GM19324 (cell line): ENCODE data around the gene SPDYC.

Experiments
- ATAC-seq: cut with Tn5 transposase; IDR thresholded peaks from one replicate; pipeline ENCODE4 v1.9.1; 2021; ENCODE audit warnings: mild to moderate bottlenecking, moderate library complexity; ENCODE audit not compliant: unreplicated experiment, low FRiP score

Gene SPDYC, protein sequence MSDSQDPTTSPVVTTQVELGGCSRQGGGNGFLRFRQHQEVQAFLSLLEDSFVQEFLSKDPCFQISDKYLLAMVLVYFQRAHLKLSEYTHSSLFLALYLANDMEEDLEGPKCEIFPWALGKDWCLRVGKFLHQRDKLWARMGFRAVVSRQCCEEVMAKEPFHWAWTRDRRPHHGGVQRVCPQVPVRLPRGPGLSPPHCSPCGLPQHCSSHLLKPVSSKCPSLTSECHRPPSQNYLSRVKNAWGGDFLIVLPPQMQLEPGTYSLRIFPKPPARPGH

DNA sequence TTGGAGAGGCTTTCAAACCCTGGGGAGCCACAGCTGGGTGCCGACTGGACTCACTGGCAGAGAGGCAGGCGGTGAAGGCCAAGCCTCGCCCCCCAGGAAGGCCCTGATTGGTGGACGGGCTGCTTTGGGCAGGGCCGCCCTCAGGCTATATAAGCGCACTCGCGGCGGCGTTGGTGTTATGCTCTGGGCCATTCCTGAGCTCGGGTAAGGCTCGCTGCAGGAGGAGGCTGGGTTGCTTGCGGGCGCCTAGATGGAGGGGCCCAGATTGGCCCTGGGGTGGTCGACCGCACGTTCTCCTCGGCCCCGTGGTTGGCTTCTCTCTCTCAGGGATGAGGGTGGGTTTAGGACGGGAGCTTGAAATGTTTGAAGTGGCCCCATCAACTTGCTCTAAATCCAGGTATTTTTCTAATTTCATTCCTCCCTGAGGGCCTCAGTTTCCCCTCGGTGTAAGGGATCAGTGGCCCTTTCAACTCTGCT lies at the start of gene SPDYC:
TSS of gene SPDYC (plus strand) at position 176 of the 477 bp plus-strand sequence. CDS start 1,125 bp downstream, outside the sequence.
- no peak for ATAC-seq

DNA sequence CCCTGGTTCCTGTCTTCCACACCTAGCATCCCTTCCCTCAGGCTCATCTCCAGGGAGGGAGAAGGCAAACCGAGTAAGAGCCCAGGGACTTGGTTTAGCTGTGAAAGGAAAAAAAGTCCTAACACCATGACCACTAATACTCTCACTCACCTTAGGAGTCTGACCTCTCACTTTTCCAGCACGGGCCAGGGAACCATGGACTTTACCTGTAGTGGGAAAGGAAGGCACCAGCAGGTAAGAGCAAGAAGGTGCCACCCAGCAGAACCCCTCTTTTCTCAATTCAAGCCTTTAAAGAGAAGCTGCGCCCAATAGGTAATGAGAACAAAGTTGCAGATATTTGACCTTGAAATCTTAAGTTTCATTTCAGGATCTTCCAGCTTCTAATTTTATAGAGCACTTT lies 49.2 kb upstream of the SPDYC start:
- no peak for ATAC-seq

DNA sequence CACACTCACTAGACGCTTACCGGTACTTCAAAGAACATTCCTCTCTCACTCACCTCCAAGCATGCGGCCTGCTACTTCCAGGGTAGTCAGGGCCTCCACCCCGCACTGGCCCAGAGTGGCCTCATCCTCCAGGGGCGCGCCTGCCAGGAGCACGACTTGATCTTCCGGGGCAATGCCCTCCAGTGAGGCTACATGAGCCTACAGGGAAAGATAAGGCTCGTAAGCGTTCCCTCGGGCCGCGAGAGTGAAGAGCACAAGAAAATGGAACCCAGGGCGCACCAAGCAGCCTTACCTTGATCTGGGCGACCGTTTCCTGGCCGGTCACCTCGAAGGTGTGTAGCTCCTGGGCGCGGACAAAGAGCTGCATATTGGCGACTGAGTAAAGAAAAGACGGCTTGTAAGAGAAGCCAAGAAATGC lies 48.6 kb upstream of the SPDYC start:
- ATAC-seq, result no peak

DNA sequence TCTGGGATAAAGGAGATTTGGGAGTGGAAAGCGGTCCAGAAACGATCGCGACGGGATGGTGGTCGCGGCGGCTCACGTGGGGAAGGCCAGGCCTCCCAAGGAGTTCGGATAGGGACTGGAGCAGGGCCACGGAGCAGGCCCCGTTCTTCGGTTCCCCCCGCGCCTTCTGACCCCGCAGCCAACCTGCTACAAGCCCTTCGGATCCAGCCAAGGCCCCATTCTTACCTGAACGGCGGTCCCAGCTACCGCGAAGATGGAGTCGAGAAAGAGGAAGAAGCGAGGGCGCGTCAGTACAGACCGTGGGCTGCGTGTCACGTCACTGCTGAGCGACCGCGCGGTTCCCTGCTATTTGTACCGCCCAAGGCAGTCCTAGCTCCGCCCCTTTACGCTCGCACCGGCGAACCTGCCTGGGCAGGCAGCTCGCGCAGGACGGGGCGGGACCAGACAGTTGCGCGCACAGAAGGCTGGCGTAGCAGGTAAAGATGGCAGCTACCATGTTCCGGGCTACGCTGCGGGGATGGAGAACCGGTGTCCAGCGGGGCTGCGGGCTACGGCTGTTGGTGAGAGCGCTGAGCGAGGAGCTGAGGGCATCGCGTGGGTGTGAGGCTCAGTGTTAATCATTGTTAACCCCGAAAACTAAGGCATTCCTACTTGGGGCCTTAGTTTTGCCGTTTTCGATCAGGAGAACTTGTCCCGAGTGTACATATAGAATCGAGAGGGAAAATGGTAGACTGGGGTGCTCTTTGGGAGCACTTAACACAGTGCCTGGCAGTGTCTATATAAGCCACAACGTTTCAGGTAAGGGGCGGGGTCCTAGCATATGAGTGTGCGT lies 48.0 kb upstream of the SPDYC start, which contains the start of the genes FAU and MRPL49:
TSS of gene FAU (minus strand) at position 270 of the 832 bp plus-strand sequence. CDS start 321 bp downstream, outside the sequence.
TSS of gene MRPL49 (plus strand) at position 457 of the 832 bp plus-strand sequence. CDS start at position 483, 26 bp downstream.
- ATAC-seq, result peak; percentile 65

DNA sequence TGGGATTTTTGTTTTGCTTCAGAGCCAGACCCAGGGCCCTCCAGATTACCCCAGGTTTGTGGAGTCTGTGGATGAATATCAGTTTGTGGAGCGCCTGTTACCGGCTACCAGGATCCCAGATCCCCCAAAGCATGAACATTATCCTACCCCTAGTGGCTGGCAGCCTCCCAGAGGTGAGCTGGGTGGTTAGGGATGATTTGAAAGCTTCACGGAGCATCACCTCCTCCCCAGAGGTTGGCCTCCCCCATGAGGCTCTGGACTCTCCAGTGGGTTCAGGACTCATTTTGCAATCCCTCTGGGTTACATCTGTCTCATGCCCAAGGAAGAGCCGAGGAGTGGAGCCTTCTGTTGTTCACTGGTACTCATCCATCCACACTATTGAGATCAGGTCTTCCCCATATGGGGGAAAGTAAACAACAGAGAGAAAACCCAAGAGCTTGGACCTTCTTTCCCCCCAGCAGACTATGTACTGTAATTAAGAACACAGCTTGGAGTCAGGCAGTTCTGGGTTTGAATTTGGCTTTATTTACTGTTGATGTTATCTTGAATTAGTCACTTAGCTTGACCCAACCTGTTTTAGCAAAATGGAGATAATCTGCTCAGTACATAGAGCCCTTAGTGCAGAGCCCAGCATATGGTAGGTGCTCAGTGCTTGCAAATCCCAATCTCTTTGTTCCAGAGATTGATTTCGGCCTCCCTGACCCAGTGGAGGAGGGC lies 45.4 kb upstream of the SPDYC start:
- ATAC-seq, result no peak

DNA sequence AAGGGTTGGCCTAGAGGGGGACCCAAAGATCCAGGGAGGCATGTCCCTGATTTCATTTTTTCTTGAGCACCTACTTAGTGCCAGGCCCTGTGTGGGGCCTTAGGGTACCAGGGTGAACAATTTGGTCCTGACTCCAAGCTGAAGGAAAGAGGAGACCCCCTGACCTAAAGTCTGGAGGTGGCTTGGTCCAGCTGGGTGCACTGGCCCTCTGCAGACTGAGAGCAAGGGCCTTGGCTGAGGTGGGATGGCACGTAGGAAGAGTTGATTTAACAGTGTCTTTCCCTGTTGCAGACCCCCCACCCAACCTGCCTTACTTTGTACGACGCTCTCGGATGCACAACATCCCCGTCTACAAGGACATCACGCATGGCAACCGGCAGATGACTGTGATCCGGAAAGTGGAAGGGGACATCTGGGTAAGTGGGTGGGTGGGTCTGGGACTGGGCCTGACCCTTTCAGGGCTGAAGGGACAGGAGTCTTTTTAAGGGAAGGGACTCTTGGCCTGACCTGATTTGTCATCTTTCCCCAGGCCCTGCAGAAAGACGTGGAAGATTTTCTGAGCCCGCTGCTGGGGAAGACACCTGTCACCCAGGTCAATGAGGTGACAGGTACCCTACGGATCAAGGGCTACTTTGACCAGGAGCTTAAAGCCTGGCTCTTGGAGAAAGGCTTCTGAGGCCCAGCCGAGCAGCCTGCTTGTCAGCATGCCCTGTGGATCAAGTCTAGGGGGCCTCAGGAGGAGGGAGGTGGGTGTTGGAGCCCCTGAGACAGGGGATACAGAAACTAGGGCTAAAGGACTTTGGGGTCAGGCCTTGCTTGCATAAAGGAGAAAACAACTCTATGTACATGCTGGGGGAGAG lies 44.6 kb upstream of the SPDYC start:
- ATAC-seq, result no peak

DNA sequence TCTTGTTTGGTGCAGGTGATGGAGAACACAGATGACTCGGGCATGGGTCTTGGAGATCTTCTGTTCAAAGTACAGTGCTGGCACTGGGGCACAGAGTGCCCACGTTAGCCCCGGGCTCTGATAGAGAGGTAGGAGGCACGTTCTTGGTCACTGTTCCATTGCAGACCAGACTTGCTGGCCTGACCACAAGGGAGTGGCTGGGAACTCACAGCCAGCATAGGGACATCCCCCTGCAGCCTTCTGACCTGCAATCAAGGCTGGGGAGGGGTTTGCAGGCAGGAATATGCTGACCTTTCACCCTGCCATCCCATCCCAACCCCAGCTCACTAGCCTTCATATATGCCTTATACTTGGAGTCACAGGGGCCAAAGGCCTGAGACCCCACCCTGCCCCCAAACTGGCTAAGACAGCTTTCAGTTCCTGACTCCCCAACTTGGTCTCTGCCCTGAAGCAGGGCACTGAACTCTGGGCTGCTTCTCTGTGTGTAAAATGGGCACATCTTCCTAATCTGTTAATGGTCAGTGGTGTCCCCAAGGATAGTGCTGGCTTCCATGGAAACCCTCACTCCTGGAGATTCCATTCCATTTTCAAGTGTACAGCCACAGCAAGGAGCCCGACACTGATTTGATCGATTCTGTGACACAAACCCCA lies 43.3 kb upstream of the SPDYC start:
- no peak for ATAC-seq

DNA sequence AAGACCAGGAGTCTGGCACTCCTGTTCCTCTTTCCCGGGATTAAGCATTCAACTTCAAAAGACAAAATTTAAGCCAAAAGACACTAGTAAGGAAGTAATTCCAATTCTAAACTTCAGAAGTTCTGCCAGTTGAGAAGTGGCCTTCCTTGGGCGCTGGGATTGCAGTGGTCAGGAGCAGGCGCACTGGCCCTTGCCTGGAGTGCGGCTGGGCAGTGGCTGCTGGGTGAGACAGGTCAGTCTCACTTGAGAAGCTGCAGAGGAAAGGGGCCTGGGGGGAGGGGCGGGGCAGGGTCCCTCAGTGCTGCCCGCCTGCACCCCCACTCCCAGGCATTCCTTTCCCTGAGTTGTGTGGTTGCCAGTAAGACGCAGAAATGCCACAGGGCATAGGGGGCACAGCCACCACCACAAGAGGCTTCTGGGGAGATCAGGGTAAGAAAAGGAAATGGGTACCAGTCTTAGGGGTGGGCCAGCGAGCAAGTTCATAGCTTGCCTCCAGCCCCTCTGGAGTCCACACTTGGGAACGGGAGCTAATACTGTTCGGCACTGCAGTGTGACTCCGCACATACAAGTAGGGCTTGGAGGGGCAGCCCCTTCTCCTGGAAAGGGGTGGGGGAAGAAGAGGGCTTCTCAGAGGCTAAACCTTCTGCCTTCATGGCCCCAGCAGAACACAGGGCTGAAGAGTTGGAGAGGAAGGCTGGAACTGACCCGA lies 42.4 kb upstream of the SPDYC start:
- ATAC-seq, result no peak

DNA sequence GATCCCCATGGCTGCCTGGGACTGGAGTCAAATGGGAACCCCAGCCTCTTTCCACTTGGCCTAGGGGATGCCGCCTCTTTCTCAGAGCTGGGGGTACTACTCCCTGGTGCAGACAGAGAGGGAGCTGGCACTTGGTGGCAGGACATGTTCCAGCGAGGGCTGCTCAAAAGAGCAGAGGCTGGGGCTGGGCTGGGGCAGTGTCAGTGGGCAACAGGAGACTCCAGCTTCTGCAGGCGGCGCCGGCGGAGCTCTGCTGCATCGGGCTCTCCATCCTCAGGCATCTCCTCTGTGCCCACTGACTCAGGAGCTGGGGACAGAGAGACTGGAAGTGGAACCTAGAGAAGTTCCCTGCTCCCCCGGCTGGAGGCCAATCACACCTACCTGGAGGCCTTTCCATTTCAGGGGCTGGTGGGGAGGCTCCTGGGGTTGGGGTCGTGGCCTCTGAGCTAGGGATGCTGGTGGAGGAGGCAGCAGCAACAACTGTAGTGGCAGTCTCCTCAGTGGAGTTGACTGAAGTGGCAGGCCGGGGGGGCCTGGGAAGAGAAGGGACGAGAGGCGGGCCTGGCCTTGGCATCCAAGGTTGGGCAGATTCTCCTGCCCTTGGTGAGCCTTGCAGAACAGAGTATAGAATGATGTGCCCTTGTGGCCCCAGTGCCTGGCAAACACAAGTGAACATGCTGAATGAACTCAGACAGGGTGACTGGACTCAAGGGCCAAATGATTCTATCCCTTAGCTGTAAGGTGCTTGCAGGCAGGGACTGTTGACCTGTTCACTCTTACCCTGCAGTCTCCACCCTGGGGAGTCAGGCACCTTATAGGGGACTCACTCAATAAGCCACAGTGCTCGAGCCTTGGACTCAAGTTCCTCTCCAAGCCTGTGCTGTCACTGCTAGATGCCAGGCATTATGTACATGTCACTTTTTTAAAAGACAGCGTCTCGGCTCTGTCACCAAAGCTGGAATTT lies 41.6 kb upstream of the SPDYC start:
- no peak for ATAC-seq

DNA sequence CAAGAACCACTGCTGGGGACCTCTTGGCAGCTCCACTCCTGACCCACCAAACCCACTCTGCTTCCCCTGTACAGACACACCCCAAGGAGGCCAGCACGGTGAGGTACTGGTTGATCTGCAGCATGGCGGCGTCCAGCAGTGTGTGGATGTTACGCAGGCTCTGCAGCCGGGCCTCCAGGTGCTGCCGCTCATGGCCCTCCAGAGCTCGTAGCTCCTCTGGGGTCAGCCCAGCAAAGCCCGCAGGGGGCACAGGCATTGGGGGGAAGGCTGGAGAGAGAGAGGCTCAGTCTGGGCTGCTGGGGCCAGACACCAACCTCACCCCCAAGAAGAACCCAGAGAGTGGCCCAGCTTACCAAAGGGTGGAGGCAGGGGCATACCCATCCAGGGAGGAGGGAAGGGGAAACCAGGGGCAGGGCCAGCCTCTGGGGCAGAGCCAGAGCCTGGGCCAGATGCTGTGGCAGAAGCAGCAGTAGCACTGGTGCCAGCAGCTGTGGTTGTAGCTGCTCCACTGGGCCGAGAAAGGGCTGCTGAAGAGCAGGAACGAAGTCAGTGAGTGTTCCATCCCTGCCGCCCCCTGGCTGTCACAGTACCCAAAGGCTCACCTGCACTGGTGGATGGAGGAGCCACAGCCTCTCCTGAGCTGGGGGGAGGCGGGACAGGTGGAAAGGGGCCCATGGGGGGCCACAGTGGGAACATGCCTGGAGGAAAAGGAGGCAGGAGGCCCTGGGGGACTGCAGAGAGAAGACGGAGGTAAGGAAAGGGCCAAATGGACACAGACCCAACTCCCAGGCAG lies 40.2 kb upstream of the SPDYC start:
- ATAC-seq, result no peak

DNA sequence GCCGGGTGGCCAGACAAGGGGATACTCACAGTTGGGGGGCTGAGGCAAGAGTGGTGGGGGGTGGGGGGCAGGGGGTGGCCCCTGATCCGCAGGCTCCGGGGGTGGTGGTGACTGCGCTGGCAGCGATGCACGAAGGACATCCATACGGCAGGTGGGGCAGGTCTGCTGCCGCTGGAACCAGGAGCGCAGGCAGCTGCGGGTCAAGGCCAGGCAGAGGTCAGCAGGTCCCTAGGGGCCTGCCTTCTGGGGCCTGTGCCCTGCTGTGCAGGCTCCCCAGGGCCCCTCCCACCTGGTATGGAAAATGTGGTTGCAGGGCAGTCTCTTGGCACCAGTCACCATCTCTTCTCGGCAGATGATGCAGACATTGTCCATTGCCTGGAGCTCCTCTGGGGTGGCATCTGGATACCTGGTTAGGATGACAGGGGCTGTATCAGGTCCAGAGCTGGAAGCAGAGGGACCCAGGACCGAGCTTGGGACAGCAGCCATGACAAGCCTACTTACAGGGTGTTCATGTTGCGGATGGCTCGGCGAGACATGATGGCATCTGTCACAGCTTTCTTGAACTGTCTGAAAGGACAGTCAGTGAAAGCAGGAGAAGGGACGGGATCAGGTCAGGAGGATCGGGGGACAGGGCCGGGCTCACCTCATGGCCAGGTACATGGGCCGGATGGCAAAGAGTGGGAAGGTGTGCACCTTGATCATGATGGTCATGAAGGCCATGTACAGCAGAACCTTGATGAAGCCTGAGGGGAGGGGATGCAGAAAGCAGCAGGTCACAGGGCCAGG lies 39.2 kb upstream of the SPDYC start:
- no peak for ATAC-seq

DNA sequence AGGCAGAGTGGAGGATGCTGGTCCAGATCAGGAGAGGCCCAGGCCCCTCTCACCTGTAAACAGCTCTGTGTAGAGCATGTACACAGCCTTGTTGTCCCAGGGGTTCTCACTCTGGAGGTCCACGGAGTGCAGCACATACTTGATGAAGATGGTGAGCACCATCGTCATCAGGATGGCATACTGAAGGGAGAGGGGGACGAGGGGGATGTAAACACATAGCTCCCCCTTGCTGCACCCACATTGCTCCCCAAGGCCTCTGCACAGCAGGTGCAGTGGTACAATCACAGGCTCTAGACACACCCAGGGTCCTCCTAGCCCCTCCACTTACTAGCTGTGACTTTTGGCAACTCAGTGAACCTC lies 38.6 kb upstream of the SPDYC start:
- no peak for ATAC-seq

DNA sequence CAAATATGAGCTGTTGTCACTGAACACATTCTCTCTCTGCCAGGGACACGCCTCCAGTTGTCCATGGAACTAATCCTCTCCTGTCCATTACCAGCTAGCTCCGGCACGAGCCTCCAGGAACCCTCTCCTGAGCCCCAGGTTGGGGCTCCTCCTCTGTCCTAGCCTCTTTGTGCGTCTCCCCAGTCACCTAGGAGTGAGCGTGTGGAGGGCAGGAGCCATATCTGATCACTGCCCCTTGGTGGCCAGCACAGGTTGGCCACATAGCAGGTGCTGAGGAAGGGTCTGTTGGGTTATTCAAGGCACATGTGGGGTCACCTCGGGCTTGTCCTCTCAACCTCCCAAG lies 38.2 kb upstream of the SPDYC start:
- no peak for ATAC-seq

DNA sequence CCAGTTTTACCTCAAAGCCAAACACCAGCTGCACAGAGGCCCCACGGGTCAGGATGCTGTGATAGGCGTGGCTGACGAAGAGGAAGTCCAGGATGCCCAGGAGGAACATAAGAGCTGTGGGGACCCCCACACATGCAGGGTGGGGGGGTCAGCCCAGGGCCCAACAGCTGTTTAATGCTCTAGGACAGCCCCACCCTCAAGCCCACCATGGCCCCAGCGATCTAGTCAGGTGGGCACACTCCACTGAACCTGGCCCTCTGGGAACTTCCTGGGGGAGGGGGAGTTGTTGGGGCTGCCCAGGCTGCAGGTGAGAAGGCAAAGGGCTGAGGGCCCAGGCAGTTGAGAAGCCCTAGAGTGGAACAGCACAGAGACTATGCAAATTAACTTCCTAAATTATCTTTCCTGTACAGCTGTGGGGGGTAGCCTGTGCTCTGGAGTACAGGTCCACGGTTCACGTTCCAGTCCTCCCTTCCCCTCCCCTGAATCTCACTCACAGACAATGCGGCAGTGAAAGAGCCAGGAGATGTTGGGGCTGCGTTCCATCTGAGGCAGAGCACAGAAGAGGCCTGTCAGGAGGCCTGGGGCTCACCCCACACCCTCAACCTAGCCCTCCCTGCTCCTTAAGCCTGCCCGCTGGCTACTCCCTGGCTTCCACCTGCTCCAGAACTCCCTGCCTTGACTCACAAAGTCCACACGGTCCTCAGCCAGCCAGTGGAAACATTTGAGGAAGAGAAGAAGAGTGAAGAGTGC lies 37.6 kb upstream of the SPDYC start:
- peak; percentile 39 for ATAC-seq

DNA sequence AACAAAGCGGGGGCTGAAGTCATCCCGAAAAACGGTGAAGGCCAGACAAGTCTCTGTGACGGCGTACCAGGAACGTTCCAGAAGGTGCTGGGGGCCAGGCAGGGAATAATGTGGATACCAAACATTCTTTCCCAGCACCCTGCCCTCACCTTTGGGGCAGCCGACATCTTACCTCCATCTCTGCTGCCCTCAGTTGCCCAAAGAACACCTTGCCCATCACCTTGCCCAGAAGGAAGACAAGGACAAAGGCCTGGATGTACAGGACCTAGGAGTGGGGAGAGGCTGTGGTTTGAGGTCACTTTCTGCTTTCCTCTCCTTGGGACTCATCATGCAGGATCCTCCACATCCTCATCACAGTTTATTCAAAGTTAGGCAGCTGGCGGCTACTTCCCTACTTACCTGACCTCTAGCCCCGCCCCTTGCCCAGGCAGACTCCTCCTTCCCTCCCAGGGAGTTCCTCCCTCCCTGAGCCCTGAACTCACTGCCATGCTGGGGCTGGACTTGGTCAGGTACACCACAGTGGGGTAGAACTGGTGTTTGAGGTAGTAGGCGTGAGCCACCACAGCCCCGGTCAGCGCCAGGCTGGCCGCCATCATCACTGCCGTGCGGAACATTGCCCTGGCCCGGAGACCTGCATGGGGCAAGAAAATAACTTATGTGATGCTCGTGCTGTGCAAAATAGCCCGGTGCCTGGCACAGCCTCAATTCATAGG lies 36.9 kb upstream of the SPDYC start:
- ATAC-seq, result no peak
